ENCODE results near the gene GGT7. TPM values are rescaled to one million over a fixed set of nuclear protein-coding genes. Genes with fewer than 3 reads are reported as not detected.

Gene GGT7
- total RNA-seq (2022; extraction: Qiagen RNA extraction), result 5.3 to 7.8 TPM (median 6.6 TPM) in 5 replicates

GRCh38 chr20:34872622-34873224, at the start of gene GGT7:
GGT7 (minus strand) TSS chr20:34872856; CDS start chr20:34872815, 41 bp downstream.

GRCh38 chr20:34876406-34877282, 4.0 kb upstream of the GGT7 start, which contains the start of gene ACSS2:
ACSS2 (plus strand) TSS chr20:34876612; CDS start chr20:34876646, 34 bp downstream.

DNA sequence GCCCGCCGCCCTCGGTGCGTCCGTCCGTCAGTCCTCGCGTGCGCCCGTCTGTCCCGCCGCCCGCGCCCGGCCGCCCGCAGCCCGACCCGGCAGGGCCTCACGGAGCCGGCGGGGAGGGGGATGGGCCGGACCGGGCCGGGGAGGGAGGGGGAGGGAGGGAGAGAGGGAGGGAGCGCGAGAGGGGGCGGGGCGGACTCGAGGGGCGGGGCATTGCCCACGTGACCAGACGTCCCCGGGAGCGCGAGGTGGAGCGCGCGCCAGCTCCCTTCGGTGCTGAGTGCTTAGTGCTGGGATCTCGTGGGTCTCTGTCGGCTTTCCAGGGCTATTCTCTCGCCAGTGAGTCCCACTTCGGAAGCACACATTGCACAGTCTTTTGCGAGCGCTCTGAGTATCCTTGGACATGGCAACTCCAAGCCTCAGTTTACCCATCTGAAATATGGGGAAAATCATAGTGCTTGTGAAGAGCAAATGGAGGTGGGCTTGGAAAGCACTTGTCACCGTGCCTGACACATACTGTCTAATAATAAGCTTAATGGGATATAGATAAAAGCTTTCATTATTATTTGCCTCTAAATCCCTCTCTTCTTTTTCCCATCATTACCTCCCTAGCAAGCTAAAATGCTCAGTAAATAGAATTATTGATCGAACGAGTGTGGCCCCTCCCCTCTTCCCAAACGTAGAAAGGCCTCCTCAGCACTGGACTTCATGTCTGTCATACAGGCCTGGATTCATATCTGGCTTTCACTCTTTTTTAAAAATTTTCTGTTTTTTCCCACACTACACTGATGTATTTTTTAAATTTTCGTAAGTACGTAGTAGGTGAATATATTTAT, 46.9 kb downstream of the GGT7 start, which contains the start of gene NCOA6:
Gene NCOA6 (minus strand): TSS at position 122 of the 833 bp plus-strand sequence. CDS start 43,296 bp downstream, outside the sequence.

Other genes starting within 250 kb of the GGT7 start
- gene PIGU, start 195.8 kb downstream of the GGT7 start, total RNA-seq (2022; extraction: Qiagen RNA extraction), result 22.2 to 32.0 TPM (median 30.1 TPM) in 5 replicates
- 7.4 to 9.0 TPM (median 8.1 TPM) in 5 replicates for gene TP53INP2, start 168.5 kb downstream of the GGT7 start, total RNA-seq (2022; extraction: Qiagen RNA extraction)
- 17.6 to 24.6 TPM (median 21.5 TPM) in 5 replicates for gene NCOA6, start 47.2 kb downstream of the GGT7 start, total RNA-seq (2022; extraction: Qiagen RNA extraction)
- 7.8 to 11.4 TPM (median 10.2 TPM) in 5 replicates for gene ACSS2, start 3.8 kb upstream of the GGT7 start, total RNA-seq (2022; extraction: Qiagen RNA extraction)
- 53.7 to 54.9 TPM (median 54.2 TPM) in 5 replicates for gene GSS, start 83.0 kb upstream of the GGT7 start, total RNA-seq (2022; extraction: Qiagen RNA extraction)
- 0.03 to 0.18 TPM (median 0.16 TPM) in 5 replicates for gene MYH7B, start 83.0 kb upstream of the GGT7 start, total RNA-seq (2022; extraction: Qiagen RNA extraction)
- gene TRPC4AP, start 220.0 kb upstream of the GGT7 start, total RNA-seq (2022; extraction: Qiagen RNA extraction), result 50.4 to 66.0 TPM (median 61.1 TPM) in 5 replicates